Heart left ventricle (tissue), 13 donors: Measurements from ENCODE around the gene AKAP6.

ENCODE experiments used
- POLR2A ChIP-seq, 2 donors: fragments of 450-650 bp; IDR thresholded peaks; one replicate each; pipeline ENCODE4 v1.6.1; 2017; ENCODE audit warnings: antibody characterized with exemption in 2 of 2, mild to moderate bottlenecking in 2 of 2, moderate library complexity in 2 of 2
- TF ChIP-seq, protein P1 (sequence below), 12 donors: fragments of 200-600 bp; sonication (generic) in 4 of 12; IDR thresholded peaks; one replicate each; pipeline versions ENCODE4 v1.5.0 to v1.8.0; 2018 to 2022; ENCODE audit warnings: antibody characterized with exemption in 12 of 12, mild to moderate bottlenecking in 5 of 12
- donor health status: ischemic (EF 13 %, LVEDD 7.1; RV severe dilation, severe dysfunction).
- donor health status: DM: no; HTN: yes; CAD: no.
- donor health status: DM: no; HTN: no; CAD: no.
- donor health status: ischemic (EF 25% LVEDD 6.9; RV normal size, moderate dysfunction).
- donor health status: ischemic (EF 25% LVEDD 5.7; RV mildly dilated, moderate dysfunction).
- donor health status: ischemic (EF 35%, LVEDD 5.7; RV mildly dilated, moderate dysfunction).
- donor health status: nonischemic (EF 11% LVEDD 7.7; RV severe dilation, severe dysfunction).
- donor health status: DM: yes; HTN: yes; CAD: no.
- donor health status: PGD.
- donor health status: ischemic (EF 29% LVEDD 5.4; RV normal size, mild dysfunction).
- donor health status: nonischemic (EF 23%, LVEDD 6.1; RV moderate dilation, normal function).

DNA sequence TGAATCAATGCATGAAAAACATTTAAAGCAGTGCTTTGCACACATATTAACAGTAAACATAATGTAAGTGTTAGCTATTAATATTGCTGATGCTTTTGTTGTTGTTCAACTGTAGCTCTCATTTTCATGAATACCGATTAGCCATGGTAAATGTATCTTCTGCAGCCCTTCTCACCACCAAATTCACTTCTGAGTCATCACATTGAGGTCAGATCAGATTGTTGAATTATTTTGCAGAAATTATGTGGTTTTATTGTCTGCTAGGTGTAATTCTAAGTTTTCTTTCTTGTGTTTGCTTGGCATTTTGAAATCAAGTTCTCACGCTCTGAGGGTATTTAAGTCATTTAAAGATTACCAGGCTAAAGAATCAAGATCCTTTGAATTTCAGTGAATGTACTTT, 74.6 kb downstream of the AKAP6 start:
- TF ChIP-seq, protein P1, sequence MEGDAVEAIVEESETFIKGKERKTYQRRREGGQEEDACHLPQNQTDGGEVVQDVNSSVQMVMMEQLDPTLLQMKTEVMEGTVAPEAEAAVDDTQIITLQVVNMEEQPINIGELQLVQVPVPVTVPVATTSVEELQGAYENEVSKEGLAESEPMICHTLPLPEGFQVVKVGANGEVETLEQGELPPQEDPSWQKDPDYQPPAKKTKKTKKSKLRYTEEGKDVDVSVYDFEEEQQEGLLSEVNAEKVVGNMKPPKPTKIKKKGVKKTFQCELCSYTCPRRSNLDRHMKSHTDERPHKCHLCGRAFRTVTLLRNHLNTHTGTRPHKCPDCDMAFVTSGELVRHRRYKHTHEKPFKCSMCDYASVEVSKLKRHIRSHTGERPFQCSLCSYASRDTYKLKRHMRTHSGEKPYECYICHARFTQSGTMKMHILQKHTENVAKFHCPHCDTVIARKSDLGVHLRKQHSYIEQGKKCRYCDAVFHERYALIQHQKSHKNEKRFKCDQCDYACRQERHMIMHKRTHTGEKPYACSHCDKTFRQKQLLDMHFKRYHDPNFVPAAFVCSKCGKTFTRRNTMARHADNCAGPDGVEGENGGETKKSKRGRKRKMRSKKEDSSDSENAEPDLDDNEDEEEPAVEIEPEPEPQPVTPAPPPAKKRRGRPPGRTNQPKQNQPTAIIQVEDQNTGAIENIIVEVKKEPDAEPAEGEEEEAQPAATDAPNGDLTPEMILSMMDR (IDR thresholded peaks at IDR 0.05), result no peak
- no peak for TF ChIP-seq POLR2A (IDR thresholded peaks at IDR 0.05)
